A549 (cell line): ENCODE data around the gene RUNX1.

Source experiments
- CTCF ChIP-seq: fragments of >200 bp; sonication (Bioruptor Twin); formaldehyde crosslinking; IDR thresholded peaks from 3 replicates; pipeline ENCODE4 v1.5.1; 2016
- EP300 ChIP-seq, 2 experiments: fragments of >200 bp; sonication (Bioruptor Twin); formaldehyde crosslinking; IDR thresholded peaks; 2 replicates in 1 of 2; 3 replicates in 1 of 2; pipeline ENCODE4 v1.6.1; 2016 to 2017

DNA sequence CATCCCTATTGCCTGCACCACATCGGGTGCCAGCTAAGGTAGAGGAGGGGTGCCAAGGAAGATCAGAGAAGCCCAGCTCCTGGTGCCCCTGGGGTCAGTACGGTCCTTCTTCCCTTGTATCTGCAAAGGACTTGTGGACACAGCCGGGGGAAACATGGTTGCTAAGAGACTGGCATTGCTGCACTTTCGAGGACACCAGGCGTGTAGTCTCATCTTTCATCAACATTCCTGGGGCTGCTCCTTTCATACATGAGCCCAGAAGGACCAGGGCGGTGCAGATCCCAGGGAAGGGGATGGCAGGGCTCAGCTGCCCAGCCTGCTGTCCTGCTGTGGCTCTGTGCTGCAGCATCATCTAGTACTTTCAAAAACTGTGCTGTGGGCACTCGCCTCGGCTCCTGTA is 61.0 kb downstream of the RUNX1 start:
- TF ChIP-seq CTCF (no peak), EP300 (IDR thresholded peaks at IDR 0.05) (no peak)
